Motor neuron (in vitro differentiated cells): Measurements from ENCODE around the gene STRADA. TPM values are rescaled to one million over a fixed set of nuclear protein-coding genes. Genes with fewer than 3 reads are reported as not detected.

ENCODE experiments used
- ATAC-seq, 8 experiments: fragments of 200-7000 bp; cut with Tn5 transposase; replicated peaks in 6 of 8; 2 replicates each; pipeline ENCODE4 v1.8.0; 2021; ENCODE audit warnings: mild to moderate bottlenecking in 8 of 8, moderate library complexity in 8 of 8
- H3K27ac ChIP-seq, 2 donors: fragments of 250-450 bp; sonication (Bioruptor Pico); 2 replicates each; pipeline ENCODE4 v1.9.0; 2021; ENCODE audit warnings: antibody characterized with exemption in 2 of 2, mild to moderate bottlenecking in 2 of 2, moderate library complexity in 1 of 2
- H3K4me1 ChIP-seq, 2 donors: fragments of 250-450 bp; sonication (Bioruptor Pico); replicated peaks in 1 of 2; 2 replicates each; pipeline ENCODE4 v1.6.1; 2021; ENCODE audit warnings: antibody characterized with exemption in 2 of 2, mild to moderate bottlenecking in 2 of 2, moderate library complexity in 1 of 2
- H3K4me3 ChIP-seq, 5 donors: fragments of 250-450 bp; sonication (Bioruptor Pico); 2 replicates each; pipeline ENCODE4 v1.9.0; 2021; ENCODE audit warnings: antibody characterized with exemption in 5 of 5, mild to moderate bottlenecking in 5 of 5, moderate library complexity in 4 of 5
- WGBS, 10 experiments: fragments of 450-650 bp; shearing (Covaris generic); methylation state at CpG; one replicate each; pipeline ENCODE4 v1.0.0; 2022; 5-methylcytosine and 5-hydroxymethylcytosine counted together
- in situ Hi-C, 9 experiments: fragments of 400-800 bp; cut with MboI; loops; one replicate each; pipeline ENCODE4 v1.15.0; 2021; ENCODE audit warnings: low sequenced_read_pairs in 9 of 9, low pct_unique_long_range_greater_than_20kb in 2 of 9; ENCODE audit not compliant: unreplicated experiment in 9 of 9
- total RNA-seq, 8 experiments: library from RNA; unstranded; fragments of 300-600 nt; gene quantifications; 2 replicates each; pipeline versions ENCODE4 v1.2.3 to v1.2.4, GENCODE V29; 2022

The STRADA gene
- total RNA-seq, 8 experiments from 2014 or later = 23.3 to 88.1 (median 33.4) TPM

DNA sequence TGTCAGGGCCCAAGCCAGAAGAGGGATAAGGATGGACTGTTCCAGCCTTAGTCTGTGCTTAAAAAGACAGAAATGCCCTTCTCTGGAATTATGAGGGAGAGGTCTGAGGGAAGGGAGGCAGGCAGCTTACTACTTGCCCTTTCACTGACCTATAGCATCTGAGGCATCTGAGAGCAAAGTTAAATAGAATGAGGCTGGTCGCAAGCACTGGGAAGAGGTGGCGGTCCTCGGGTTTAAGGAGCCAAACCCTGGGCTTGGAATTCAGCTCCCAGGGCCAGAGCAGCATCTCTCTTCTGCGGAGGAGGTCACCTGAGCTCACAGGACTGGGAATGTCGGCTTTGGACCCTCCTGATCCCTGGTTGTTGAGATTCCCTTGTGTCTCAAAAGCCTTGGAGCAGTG lies 38.6 kb downstream of the STRADA start:
- in situ Hi-C loops = no loop called here
- 80 to 100% (median 82%) methylated on average over 2 to 5 of the region's 5 CpGs; no CpG with 5 or more reads in 7 of the 10 experiments for WGBS, 10 experiments
- no peak for ATAC-seq
- Histone ChIP-seq H3K4me1 (peaks cover 18 to 27% of the 10 kb centered on the region in 2 donors), H3K4me3 (no peak overlapping the region), H3K27ac (no peak overlapping the region)

DNA sequence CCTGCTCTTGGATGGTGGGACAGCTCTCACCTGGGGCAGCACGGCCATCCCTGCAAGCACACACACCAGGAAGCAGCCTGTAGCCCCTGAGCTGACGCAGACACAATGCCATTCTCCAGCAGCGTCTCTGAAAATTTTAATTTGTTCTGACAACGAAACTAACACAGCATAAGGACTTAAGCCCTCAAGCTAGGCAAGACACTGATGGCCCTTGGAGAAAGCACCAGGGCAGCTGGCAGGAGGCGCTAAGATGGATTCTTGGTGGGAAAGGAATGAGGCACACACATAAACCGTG lies 38.9 kb downstream of the STRADA start:
- 66 to 100% (median 87%) methylated on average over 1 to 6 of the region's 6 CpGs; no CpG with 5 or more reads in 4 of the 10 experiments for WGBS, 10 experiments
- no peak overlapping the region for H3K27ac ChIP-seq
- no peak overlapping the region for H3K4me3 ChIP-seq
- ATAC-seq = no peak
- in situ Hi-C loops = no loop called here
- H3K4me1 ChIP-seq = peaks cover 18 to 31% of the 10 kb centered on the region in 2 donors

DNA sequence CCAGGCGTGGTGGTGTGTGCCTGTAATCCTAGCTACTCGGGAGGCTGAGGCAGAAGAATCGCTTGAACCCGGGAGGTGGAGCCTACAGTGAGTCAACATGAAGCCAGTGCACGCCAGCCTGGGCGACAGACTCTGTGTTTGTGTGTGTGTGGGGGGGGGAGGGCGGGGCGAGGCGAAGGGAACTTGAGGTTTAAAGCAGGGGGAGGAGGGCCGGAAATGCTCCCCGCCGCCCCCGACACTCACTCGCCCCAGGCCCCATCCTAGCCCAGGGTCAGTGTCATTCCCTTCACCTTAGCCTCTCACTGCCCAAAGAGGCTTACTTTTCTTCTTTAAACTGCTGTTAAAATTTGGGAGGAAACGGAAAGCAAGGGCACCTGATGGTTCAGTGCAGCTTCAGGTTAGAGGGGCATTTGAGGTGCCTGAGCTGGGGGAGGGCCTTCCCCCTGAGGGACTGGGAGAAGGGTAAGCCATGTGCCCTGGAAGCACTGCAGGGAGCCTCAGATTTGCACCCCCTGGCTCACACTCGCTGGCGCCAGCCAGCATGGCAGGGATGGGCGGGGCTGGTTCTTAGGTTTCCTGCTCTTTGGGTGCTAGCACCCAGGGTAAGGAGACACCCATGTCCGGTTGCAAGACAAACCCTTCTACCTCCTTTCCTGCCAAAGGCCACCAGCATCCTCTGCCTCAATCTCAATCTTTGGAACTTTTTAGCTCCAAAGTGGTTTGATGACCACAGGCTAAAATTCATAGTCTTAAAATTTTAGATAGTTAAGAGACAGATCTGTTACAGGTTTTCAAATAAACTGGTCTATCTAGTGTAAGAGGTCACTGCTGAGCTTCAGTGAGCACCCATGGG lies 39.5 kb downstream of the STRADA start:
- in situ Hi-C loops = no loop called here
- peaks cover 18 to 36% of the 10 kb centered on the region in 2 donors for H3K4me1 ChIP-seq
- WGBS, 10 experiments = 78 to 100% (median 93%) methylated on average over 3 of the region's 19 CpGs; no CpG with 5 or more reads in 7 of the 10 experiments
- no peak overlapping the region for H3K4me3 ChIP-seq
- ATAC-seq = no peak
- H3K27ac ChIP-seq = no peak overlapping the region

DNA sequence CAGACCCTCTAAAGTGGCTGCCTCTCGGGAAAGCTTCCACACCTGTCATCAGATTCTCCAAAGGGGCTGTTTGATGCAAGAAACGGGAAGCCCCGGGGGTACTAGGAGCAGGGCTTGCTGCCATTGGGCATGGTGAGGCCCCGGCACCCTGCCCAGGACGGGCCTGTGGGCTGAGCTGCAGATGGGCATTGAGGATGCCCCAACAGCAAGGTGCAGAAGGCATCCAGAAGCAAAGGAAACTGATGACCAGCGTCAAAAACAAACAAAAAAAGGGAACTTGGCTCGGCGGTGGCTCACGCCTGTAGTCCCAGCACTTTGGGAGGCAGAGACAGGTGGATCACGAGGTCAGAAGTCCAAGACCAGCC lies 40.2 kb downstream of the STRADA start:
- Histone ChIP-seq H3K4me1 (peaks cover 18 to 37% of the 10 kb centered on the region in 2 donors), H3K4me3 (peak overlapping the region in 3 of 5 donors; percentile 55 to 86 (median 77)), H3K27ac (no peak overlapping the region)
- WGBS, 10 experiments = 71 to 100% (median 80%) methylated on average over 1 to 4 of the region's 10 CpGs; no CpG with 5 or more reads in 6 of the 10 experiments
- in situ Hi-C loops = no loop called here
- no peak for ATAC-seq

DNA sequence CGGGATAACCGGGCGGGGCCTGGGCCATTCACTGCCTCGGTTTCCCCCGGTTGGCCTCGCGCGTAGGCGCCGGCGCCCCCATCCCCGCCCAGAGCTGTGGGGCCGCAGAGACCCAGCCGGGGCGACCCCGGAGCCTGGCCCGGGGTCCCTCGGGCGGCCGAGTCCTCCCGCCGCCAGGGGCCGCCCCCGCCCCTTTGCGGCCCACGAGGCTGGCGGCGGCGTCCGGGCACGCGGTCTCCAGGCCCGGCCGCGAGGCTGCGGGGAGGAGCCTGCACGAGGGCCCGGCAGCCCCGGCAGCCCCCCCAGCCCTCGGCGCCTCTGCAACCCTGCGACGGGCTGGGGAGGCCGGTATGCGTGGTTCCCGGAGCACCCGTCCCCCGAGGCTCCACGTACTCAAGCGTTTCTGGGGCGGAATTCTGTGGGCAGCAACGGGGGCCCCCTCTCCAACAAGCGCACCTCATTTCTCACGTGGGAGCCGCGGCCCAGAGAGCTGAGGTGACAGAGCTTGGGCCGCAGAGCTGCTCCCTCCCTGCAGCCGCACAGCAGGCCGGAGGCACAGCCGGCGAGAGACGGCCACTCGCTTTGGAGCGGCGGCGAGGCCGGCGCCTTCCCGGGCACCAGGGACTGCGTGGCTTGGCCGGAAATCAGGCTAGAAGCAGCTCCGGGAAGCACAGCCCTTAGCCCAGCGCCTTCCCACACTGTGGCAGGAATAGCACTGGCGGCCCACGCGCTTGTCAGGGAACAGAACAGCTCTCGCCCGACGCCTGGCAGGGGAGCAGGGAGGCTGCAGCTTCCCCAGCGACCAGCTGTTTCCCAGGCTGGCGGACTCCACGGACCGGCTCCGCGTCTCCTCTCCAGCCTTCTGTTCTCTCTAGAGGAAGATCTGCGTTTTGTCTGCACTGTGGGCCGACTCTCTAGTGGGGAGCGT lies 40.8 kb downstream of the STRADA start:
- WGBS, 10 experiments = 22 to 61% (median 40%) methylated on average over 3 to 13 of the region's 88 CpGs; no CpG with 5 or more reads in 5 of the 10 experiments
- peak overlapping the region; percentile 55 to 97 (median 77) for H3K4me3 ChIP-seq
- in situ Hi-C loops = no loop called here
- H3K4me1 ChIP-seq = peaks cover 18 to 37% of the 10 kb centered on the region in 2 donors
- peak overlapping the region; percentile 89 to 92 for H3K27ac ChIP-seq
- ATAC-seq = peak; percentile 5 to 50 (median 42)

DNA sequence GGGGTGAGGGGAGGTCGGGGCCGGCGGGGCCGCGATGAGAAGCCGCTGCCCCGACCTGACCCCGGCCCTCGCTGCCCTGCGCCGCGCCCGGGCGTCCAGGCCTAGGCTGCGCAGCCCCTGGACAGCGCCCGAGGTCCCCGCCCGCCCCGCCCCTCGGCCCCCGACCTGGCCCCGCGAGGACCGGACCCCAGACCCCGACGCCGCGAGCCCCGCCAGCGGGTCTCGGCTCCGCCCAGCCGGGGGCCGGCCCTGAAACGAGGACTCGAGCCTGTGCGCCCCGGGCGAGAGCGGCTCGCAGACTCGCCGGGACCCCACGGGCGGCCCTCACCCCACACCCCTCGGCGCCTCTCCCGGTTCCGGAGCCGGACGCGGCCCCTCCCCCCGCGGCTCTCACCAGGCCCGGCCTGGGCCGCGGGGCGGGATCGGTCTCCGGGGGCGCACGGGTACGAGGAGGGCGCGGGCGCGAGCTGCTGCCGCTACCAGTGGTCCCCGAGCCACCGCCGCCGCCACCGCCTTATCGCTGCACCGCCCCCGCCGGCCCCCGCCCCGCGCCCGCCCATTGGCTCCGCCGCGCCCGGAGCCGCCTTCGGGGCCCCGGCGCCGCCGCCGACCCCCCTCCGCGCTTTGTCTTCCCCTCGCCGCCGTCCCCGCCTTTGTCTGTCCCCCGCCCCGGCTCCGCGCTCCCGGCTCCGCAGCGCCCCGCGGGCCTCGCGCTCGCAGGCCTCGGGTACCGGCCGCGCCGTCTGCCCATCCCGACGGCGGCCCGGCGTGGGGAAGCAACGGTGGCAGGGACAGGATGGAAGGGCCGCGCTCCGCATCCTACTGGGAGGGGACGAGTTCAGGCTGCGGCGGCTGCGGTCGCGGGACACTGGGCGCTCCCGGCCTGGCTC lies 41.7 kb downstream of the STRADA start, which contains the start of gene LIMD2:
Gene LIMD2, minus strand, starts transcription at position 488 of the 890 bp plus-strand sequence. CDS start 827 bp downstream, outside the sequence.
- Histone ChIP-seq H3K27ac (peak within 1 kb of the TSS; percentile 89 to 92), H3K4me1 (peaks cover 18 to 37% of the 10 kb centered on the region in 2 donors), H3K4me3 (peak within 1 kb of the TSS; percentile 55 to 97 (median 77))
- WGBS, 10 experiments = no CpG with 5 or more reads among the region's 133 CpGs
- in situ Hi-C loops = no loop called here
- peak; percentile 20 to 68 (median 44) for ATAC-seq

DNA sequence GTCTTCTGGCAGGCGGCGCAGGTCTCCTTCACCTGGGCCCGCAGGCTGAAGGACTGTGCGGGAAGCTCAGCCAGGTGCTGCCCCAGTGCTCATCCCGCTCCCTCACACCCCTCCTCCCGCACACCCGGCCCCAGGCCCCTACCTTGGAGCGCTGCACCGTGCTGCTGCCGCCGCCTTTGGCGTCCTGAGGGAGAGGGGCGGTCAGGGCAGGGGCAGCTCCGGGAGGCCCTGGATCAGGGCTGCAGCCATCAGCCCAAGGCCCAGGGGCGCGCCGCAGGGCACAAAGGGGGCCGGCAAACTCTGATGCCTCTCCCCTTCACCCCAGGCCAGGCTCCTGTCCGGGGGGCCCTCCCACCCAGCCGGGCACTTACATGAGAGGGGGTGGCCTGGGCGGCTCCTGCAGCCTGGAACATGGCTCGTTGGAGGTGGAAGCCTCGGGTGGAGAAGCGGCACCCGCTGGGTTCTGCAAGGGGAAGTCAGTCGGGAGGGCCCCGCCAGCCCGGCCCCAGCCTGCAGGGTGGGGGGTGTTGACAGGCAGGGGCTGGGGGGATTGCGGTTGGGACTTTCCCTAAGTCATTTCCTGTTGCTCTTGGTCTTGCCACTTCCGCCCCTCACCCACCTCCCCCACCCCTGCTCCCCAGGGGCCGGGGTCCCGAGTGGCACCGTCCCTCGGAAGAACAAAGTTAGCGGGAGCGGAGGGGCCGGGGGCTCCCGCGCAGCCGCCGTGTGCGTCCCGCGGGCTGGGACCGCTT lies 42.5 kb downstream of the STRADA start:
- Histone ChIP-seq H3K4me1 (peaks cover 20 to 43% of the 10 kb centered on the region in 2 donors), H3K27ac (peak overlapping the region; percentile 89 to 92), H3K4me3 (peak overlapping the region; percentile 55 to 97 (median 77))
- WGBS, 10 experiments = no CpG with 5 or more reads among the region's 45 CpGs
- in situ Hi-C loops = no loop called here
- peak in 6 of 8 experiments; percentile 13 to 32 (median 17) for ATAC-seq

DNA sequence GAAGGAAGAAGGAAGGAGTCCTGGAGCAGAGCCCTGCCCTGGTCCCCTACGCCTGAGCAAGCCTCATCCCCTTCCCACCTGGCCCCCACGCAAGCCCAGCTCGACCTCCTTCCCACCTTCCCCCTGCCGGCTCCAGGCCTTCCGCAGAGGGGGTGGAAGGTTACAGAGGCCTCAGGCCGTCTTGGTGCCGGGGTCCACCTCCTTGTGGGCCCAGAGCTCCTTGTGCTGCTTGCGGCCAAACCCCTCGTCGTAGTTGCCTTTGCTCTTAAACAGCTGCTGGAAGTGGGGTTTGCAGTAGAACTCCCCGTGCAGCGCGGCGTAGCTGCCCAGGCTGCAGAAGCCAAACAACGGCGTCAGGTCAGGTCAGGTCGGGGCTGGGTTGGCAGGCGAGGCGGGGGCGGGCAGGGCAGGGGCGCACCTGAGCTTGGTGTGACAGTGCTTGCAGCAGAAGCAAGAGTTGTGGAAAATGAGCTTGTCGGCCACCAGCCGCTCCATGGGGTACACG lies 43.2 kb downstream of the STRADA start:
- peaks cover 20 to 43% of the 10 kb centered on the region in 2 donors for H3K4me1 ChIP-seq
- H3K4me3 ChIP-seq = peak overlapping the region; percentile 55 to 97 (median 77)
- no peak for ATAC-seq
- H3K27ac ChIP-seq = no peak overlapping the region
- in situ Hi-C loops = no loop called here
- 87% methylated on average over 4 of the region's 24 CpGs; no CpG with 5 or more reads in 9 of the 10 experiments for WGBS, 10 experiments

DNA sequence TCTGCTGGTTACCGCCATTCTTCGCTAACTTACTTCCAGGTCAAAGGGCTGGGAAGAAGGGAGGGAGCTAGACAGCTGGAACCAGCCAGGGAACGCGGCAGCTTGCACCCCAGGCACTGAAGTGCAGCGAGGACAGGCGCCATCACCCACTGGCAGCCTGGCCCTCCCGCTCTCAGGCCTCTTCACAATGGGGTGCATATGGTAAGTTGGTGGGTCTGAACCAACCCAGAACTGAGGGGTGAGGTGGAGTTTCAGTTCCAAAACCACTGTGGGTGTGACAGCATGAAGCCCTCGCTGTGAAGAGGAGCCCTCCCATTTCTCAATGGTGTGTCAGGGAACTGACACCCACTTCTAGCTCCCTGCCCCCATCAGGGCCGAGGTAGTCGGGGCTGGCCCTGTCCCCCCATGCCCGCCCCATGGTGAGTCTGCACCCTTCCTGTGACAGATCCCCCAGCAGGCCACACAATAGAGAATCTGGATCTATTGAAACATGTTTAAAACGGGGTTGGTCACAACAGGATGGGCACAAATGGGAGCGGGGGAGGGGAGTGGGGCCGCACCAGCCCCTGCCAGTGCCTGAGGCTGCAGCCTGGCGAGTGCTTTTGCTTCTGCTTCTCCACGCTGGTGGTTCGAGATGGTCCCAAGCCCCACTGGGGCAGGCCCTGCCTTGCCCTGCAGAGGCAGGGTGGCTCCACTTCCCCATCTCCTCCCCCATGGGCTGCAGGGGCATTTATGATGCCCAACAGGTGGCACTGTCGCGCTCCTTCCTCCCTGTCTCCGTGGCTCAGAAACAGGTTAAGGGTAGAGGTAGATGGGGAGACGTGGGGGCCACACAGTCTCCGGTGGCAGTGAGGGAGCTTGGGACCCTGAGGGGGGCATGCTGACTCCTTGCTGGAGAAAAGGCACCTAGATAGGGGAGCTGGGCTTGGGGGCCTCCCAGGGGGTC lies 44.0 kb downstream of the STRADA start:
- 80 to 100% (median 100%) methylated on average over 1 to 10 of the region's 22 CpGs; no CpG with 5 or more reads in 5 of the 10 experiments for WGBS, 10 experiments
- ATAC-seq = peak in 3 of 8 experiments; percentile 2 to 8 (median 3)
- in situ Hi-C loops = no loop called here
- Histone ChIP-seq H3K4me3 (no peak overlapping the region), H3K4me1 (peaks cover 20 to 43% of the 10 kb centered on the region in 2 donors), H3K27ac (no peak overlapping the region)

DNA sequence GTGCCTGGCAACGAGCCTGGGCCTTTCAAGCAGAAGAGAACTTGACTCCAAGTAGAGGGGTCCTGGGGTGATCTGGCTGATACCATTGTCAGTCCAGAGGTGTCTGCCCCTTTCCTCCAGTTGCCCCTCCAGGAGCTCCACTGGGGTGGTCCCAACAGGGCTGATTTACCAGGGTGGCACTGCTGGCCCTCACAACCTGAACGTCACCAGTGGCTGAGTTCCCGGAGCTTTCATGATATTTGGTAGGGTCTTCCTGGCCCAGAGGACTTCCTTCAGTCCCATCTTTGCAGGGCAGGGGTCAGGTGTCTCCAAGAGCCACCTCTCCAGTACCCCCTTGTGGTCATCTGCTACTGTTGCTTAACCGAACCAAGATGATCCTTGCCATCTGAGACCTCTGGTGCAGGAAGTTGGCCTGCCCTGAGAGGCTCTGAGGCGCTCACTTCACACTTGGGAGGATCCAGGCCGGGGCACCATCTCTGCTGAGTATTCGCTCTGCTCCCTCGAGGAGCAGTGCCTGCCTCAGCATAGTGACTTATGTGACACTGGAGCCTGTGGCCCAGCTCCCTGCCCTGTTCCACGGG lies 45.1 kb downstream of the STRADA start:
- no peak overlapping the region for H3K4me3 ChIP-seq
- WGBS, 10 experiments = 54 to 100% (median 89%) methylated on average over 1 to 4 of the region's 9 CpGs; no CpG with 5 or more reads in 6 of the 10 experiments
- ATAC-seq = peak in 3 of 8 experiments; percentile 6 to 15 (median 9)
- H3K4me1 ChIP-seq = peaks cover 11 to 38% of the 10 kb centered on the region in 2 donors
- in situ Hi-C loops = no loop called here
- no peak overlapping the region for H3K27ac ChIP-seq
